RWPE2 (cell line): ENCODE data around the gene CALM1.

Experiments used
- ATAC-seq: fragments of 200-7000 bp; cut with Tn5 transposase; 3 replicates; pipeline ENCODE4 v1.9.1; 2021; ENCODE audit warnings: low read depth
- DNase-seq: peaks from one replicate; pipeline ENCODE4 v3.0.0-alpha.2; 2020; ENCODE audit warnings: low spot score
- H3K27ac ChIP-seq: fragments of 450-650 bp; 2 replicates; pipeline ENCODE4 v1.5.1; 2017; ENCODE audit warnings: mild to moderate bottlenecking; ENCODE audit not compliant: poor library complexity, severe bottlenecking
- H3K27me3 ChIP-seq: fragments of 250-450 bp; sonication (Bioruptor Pico); 2 replicates; pipeline ENCODE4 v1.5.1; 2021; ENCODE audit warnings: mild to moderate bottlenecking, moderate library complexity; ENCODE audit not compliant: insufficient read depth, poor library complexity, severe bottlenecking
- H3K36me3 ChIP-seq: fragments of 250-450 bp; sonication (Bioruptor Pico); 2 replicates; pipeline ENCODE4 v1.5.1; 2020; ENCODE audit warnings: low read depth, mild to moderate bottlenecking, moderate library complexity
- H3K4me1 ChIP-seq: fragments of 250-450 bp; sonication (Bioruptor Pico); 2 replicates; pipeline ENCODE4 v1.5.1; 2021; ENCODE audit warnings: mild to moderate bottlenecking, moderate library complexity; ENCODE audit not compliant: insufficient read depth, poor library complexity, severe bottlenecking
- H3K4me3 ChIP-seq: fragments of 250-450 bp; sonication (Bioruptor Pico); 2 replicates; pipeline ENCODE4 v1.5.1; 2021; ENCODE audit warnings: mild to moderate bottlenecking, moderate library complexity; ENCODE audit not compliant: severe bottlenecking
- H3K9me3 ChIP-seq: fragments of 250-450 bp; sonication (Bioruptor Pico); 2 replicates; pipeline ENCODE4 v1.5.1; 2021; ENCODE audit warnings: mild to moderate bottlenecking, moderate library complexity; ENCODE audit not compliant: severe bottlenecking
- TF ChIP-seq, protein P1 (sequence below): fragments of 450-650 bp; IDR thresholded peaks from one replicate; pipeline ENCODE4 v1.5.1; 2017; ENCODE audit warnings: mild to moderate bottlenecking, moderate library complexity; ENCODE audit not compliant: poor library complexity, severe bottlenecking

CALM1 gene

GRCh38 chr14:90453401-90453951 lies 56.6 kb downstream of the CALM1 start:
- Histone ChIP-seq H3K27ac (no peak overlapping the region), H3K4me1 (peaks cover 6% of the 10 kb centered on the region), H3K9me3 (no peaks in the 10 kb centered on the region), H3K27me3 (no peaks in the 10 kb centered on the region), H3K4me3 (no peak overlapping the region), H3K36me3 (no peaks in the 10 kb centered on the region)
- no peak for DNase-seq
- ATAC-seq = no peak
- TF ChIP-seq, protein P1, sequence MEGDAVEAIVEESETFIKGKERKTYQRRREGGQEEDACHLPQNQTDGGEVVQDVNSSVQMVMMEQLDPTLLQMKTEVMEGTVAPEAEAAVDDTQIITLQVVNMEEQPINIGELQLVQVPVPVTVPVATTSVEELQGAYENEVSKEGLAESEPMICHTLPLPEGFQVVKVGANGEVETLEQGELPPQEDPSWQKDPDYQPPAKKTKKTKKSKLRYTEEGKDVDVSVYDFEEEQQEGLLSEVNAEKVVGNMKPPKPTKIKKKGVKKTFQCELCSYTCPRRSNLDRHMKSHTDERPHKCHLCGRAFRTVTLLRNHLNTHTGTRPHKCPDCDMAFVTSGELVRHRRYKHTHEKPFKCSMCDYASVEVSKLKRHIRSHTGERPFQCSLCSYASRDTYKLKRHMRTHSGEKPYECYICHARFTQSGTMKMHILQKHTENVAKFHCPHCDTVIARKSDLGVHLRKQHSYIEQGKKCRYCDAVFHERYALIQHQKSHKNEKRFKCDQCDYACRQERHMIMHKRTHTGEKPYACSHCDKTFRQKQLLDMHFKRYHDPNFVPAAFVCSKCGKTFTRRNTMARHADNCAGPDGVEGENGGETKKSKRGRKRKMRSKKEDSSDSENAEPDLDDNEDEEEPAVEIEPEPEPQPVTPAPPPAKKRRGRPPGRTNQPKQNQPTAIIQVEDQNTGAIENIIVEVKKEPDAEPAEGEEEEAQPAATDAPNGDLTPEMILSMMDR = no peak

DNA sequence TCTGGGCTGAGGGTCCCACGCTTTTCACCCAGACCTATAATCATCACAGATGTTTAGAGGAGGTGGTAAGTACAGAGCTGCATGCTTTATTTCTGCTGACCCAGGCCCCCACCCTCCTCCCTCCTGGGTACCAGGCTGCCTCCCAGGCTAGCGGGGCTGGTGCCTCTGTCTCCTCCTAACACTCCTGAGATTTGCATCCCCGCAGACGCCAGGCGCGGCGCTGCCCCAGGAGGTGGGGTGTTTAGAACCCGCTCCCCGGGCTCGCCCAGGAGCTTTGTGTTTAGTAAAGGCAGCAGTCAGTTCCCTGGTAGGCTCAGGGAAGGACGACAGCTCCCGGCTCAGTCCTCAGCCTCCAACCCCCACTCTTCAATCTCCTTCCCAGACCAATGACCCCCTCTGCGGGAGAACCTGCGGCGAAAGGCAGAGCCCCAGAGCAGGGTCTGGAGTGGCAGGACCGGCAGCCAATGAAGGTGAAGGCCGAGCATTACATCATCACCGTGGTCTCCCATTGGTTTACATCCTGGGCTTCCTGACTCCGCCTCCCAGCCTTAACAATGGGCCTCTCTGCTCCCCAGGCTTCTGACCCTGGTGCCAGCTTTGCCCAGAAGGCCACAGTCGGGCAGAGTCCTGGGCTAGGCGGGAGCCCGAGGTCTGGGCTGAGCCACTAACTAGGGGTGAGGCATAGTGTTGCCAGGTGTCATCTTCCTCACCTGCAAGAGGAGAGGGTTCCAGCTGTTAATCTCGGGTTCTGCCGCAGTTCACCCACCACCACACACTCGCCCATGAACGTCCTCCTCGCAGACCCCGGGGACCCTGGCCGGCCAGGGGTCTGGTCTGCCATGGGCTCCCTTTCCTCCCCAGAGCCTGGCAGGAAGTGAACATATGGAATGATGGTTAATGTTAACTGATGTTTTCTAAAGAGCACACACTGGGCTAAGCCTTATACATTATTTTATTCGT lies 57.5 kb downstream of the CALM1 start:
- H3K27me3 ChIP-seq = no peaks in the 10 kb centered on the region
- H3K4me3 ChIP-seq = no peak overlapping the region
- no peaks in the 10 kb centered on the region for H3K36me3 ChIP-seq
- DNase-seq = no peak
- TF ChIP-seq, protein P1 = no peak
- ATAC-seq = peak; percentile 58
- H3K9me3 ChIP-seq = no peaks in the 10 kb centered on the region
- H3K4me1 ChIP-seq = peaks cover 12% of the 10 kb centered on the region
- no peak overlapping the region for H3K27ac ChIP-seq

- DNase-seq (no peak), ATAC-seq (no peak)
- TF ChIP-seq, protein P1 = no peak
- Histone ChIP-seq H3K4me3 (no peak overlapping the region), H3K4me1 (peaks cover 12% of the 10 kb centered on the region), H3K27me3 (no peaks in the 10 kb centered on the region), H3K9me3 (no peaks in the 10 kb centered on the region), H3K36me3 (no peaks in the 10 kb centered on the region), H3K27ac (no peak overlapping the region)
Measured at GRCh38 chr14:90455100-90455571, 58.3 kb downstream of the CALM1 start.

GRCh38 chr14:90456551-90456950 lies 59.7 kb downstream of the CALM1 start:
- peaks cover 12% of the 10 kb centered on the region for H3K4me1 ChIP-seq
- H3K4me3 ChIP-seq = no peak overlapping the region
- DNase-seq = no peak
- no peaks in the 10 kb centered on the region for H3K9me3 ChIP-seq
- no peaks in the 10 kb centered on the region for H3K36me3 ChIP-seq
- TF ChIP-seq, protein P1 = no peak
- no peak for ATAC-seq
- no peaks in the 10 kb centered on the region for H3K27me3 ChIP-seq
- H3K27ac ChIP-seq = no peak overlapping the region

DNA sequence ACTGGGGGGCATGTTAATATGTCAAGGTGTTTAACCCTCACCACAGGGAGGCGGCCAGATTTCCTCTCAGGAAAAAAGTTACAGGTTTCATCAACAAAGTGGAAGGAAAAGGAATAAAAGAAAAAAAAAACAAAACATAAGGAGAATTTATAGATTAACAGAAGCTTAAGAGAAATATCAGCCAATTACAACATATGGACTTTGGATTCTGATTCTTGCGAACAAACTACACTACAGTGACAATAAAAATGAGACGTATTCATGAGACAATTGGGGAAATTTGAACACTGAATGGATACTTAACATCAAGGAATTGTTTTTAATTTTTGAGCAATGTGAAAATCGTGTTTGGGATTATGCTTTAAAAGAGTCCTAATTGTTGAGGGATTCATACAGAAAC lies 60.4 kb downstream of the CALM1 start:
- Histone ChIP-seq H3K27me3 (no peaks in the 10 kb centered on the region), H3K36me3 (no peaks in the 10 kb centered on the region), H3K9me3 (no peaks in the 10 kb centered on the region), H3K4me1 (peaks cover 12% of the 10 kb centered on the region), H3K4me3 (no peak overlapping the region), H3K27ac (no peak overlapping the region)
- no peak for ATAC-seq
- no peak for DNase-seq
- TF ChIP-seq, protein P1 = no peak
